Measurements from ENCODE around the gene TBATA.

The TBATA gene

DNA sequence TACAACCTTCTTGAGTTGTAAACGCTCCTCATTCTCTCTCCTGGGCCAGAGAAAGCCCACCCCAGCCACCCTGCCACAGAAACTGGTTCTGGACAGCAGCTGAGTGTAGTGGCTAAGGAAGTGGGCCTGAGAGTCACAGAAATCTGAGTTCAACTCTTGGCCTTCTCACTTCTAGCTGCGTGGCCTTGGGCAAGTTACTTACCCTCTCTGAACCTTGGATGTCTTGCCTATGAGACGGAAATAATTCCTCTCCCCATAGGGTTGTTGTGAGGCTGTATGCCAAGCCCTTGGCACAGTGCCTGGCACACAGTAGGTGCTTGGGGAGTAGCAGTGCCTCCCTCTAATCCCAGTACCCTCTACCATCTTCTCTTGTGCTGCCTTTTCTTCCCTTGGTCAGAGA is 61.4 kb downstream of the TBATA start:
- H3K4me3 ChIP-seq (ENCODE audit: low read length), result no peak overlapping the region
- no peak for TF ChIP-seq ZNF274 (IDR thresholded peaks at IDR 0.05; ENCODE audit: low read depth, low read length)

DNA sequence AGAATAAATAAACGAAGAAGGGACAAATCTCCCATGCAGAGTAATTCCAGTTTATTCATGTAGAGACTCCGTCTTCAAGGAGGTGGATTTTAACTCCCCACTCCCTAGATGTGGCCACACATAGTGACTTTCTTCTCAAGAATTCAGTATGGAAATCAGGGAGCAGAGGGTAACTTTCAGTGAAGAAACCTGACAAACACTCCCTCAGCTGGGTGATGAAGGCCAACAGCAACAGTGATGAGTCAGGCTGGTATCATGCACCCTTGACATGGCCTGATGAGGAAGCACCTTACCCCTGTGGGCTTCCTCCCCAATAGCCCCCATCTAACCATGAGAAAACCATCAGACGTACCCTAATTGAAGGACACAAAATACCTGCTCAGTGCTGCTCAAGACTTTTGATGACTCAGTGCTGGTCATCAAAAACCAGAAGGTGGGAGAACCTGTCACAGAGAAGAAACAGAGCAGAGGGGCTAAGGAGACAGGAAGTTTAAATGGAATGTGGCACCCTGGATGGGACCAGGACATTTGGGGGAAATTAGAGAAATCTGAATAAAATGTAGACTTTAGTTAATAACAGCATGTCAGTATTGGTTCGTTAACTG is 62.3 kb downstream of the TBATA start:
- H3K4me3 ChIP-seq (ENCODE audit: low read length), result no peak overlapping the region
- no peak for TF ChIP-seq ZNF274 (IDR thresholded peaks at IDR 0.05; ENCODE audit: low read depth, low read length)

All from GM08714 (cell line).